ENCODE measurements around the gene LRBA. TPM values are rescaled to one million over a fixed set of nuclear protein-coding genes. Genes with fewer than 3 reads are reported as not detected.

The LRBA gene
- total and polyA plus RNA-seq, 12 donors: 6.2 to 31.2 (median 23.9) TPM

DNA sequence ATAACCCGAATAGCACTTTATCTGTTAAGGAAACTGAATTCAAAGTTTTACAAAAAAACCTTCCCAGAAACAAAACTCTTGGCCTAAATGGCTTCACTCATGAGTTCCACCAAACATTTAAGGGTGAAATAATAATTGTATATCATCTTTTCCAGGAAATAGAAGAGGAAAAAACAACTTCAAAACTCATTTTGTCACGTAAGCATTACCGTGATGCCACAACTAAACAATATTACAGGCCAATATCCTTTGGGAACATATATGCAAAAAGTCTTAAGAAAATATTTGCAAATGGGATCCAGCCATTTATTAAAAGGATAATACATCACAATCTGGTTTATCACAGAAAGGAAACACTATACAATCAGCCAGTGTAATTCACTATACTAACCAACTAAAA, 563.2 kb downstream of the LRBA start:
- ATAC-seq (no peak), DNase-seq (no peak)
- no peak for TF ChIP-seq CTCF (IDR thresholded peaks at IDR 0.05)
- Histone ChIP-seq H3K27ac (no peak overlapping the region), H3K36me3 (no peaks in the 10 kb centered on the region), H3K4me3 (no peak overlapping the region), H3K27me3 (no peaks in the 10 kb centered on the region), H3K9me3 (peaks cover 0 to 26% (median 0%) of the 10 kb centered on the region in 11 donors), H3K4me1 (no peaks in the 10 kb centered on the region)
- 77 to 85% methylated on average over 3 of the region's 3 CpGs for WGBS, 2 donors
- intact Hi-C loops (cut with DNase I): no loop called here

- WGBS, 2 donors: 83 to 92% methylated on average over 1 of the region's 1 CpG
- intact Hi-C loops (cut with DNase I): no loop called here
Observed at GRCh38 chr4:150447356-150447755, 567.7 kb downstream of the LRBA start.

GRCh38 chr4:150439451-150439933, 575.6 kb downstream of the LRBA start:
- Histone ChIP-seq H3K27ac (no peak overlapping the region), H3K9me3 (no peaks in the 10 kb centered on the region), H3K36me3 (peaks cover 0 to 17% (median 0%) of the 10 kb centered on the region in 9 donors), H3K27me3 (no peaks in the 10 kb centered on the region), H3K4me3 (no peak overlapping the region), H3K4me1 (no peaks in the 10 kb centered on the region)
- intact Hi-C loops (cut with DNase I): no loop called here
- no peak for TF ChIP-seq CTCF (IDR thresholded peaks at IDR 0.05)
- WGBS, 2 donors: 91 to 94% methylated on average over 3 of the region's 3 CpGs
- ATAC-seq (no peak), DNase-seq (no peak)

More at GRCh38 chr4:150447356-150447755, 567.7 kb downstream of the LRBA start:
- H3K36me3 ChIP-seq: no peaks in the 10 kb centered on the region
- no peak overlapping the region for H3K4me3 ChIP-seq
- ATAC-seq (no peak), DNase-seq (no peak)
- no peak for TF ChIP-seq CTCF (IDR thresholded peaks at IDR 0.05)
- no peaks in the 10 kb centered on the region for H3K4me1 ChIP-seq
- H3K27ac ChIP-seq: no peak overlapping the region
- peaks cover 0 to 17% (median 0%) of the 10 kb centered on the region in 11 donors for H3K9me3 ChIP-seq
- no peaks in the 10 kb centered on the region for H3K27me3 ChIP-seq

GRCh38 chr4:150436598-150437370, 578.3 kb downstream of the LRBA start:
- peaks cover 0 to 21% (median 0%) of the 10 kb centered on the region in 9 donors for H3K36me3 ChIP-seq
- ATAC-seq (no peak), DNase-seq (no peak)
- 95 to 100% methylated on average over 2 of the region's 2 CpGs for WGBS, 2 donors
- no peak overlapping the region for H3K27ac ChIP-seq
- no peaks in the 10 kb centered on the region for H3K27me3 ChIP-seq
- TF ChIP-seq CTCF (IDR thresholded peaks at IDR 0.05): no peak
- intact Hi-C loops (cut with DNase I): no loop called here
- H3K9me3 ChIP-seq: no peaks in the 10 kb centered on the region
- H3K4me1 ChIP-seq: no peaks in the 10 kb centered on the region
- no peak overlapping the region for H3K4me3 ChIP-seq
